ENCODE results near the gene HACL1.

HACL1 gene

GRCh38 chr3:15601399-15602145 lies at the start of gene HACL1, which contains the start of gene BTD:
Gene HACL1 (minus strand): TSS chr3:15601569. CDS start chr3:15601463, 106 bp downstream.
Gene BTD (plus strand): TSS chr3:15601745. CDS start chr3:15635440, 33,695 bp downstream.
- no peak for DNase-seq

DNA sequence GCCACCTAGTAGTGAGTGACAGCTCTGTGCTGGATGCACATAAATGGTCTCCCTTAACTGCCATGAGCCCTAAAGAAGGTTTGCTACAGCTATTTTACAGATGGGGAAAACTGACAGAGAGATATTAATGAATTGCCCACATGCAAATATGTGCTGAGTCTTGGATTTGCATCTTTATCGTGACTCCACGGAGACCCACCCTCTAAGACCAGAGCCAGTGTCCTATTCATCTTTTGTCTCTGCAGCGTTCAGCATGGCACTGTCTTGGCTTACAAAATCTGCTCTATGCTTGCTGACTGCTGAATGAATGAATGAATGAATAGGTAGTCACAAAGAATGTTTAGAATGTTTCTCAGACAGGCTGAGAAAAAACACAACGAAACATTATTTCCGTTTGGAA lies 48.5 kb upstream of the HACL1 start:
- no peak for DNase-seq

DNA sequence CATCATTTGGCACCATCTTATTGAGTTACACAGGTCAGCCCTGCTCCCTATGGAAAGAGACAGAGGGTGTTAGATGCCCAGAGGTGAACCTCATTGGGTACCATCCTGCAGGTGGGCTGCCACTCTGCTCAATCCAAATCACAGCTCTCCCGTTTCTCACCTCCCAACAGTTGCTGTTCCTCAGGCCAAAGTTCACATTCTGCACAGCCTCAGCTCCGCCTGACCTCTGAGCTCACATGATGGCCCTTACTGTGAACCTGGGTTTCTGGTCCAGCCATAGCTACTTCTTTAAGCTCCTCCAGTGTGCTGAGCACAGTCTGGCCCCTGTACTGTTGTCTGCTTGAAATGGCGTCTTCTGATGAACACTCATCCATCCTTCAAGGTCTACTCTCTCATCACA lies 48.0 kb upstream of the HACL1 start:
- DNase-seq, result no peak

GRCh38 chr3:15647611-15648167 lies 46.3 kb upstream of the HACL1 start:
- no peak for DNase-seq

DNA sequence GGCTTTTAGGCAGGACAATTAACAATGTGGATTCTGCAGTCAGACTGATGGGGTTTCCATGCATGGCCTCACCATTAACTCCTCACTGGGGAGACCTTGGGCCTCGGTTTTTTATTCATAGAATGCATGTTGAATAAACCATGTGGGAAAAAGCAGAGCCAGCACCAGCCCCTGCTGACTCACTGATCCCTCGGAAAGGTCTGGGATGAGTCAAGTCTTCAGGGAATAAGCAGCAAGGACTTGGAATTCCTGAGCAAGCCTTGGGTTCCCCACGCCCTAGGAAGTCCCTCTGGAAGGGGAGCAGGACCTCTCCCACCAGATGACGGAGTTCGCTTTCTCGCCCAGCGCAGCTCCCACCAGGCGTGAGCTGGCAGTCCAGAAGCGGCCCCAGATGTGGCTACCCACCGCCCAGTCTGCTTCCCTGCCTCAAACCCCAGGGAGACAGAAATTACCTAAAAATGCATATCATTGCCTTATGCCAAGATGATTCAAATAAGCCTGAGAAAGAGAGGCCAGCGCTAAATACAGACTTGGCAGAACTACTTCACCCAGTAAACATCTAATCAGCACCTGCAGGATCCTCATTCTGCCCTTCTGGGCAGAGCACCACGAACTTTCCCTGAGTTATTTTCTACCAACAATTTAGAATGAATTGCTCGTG lies 45.6 kb upstream of the HACL1 start:
- no peak for DNase-seq

DNA sequence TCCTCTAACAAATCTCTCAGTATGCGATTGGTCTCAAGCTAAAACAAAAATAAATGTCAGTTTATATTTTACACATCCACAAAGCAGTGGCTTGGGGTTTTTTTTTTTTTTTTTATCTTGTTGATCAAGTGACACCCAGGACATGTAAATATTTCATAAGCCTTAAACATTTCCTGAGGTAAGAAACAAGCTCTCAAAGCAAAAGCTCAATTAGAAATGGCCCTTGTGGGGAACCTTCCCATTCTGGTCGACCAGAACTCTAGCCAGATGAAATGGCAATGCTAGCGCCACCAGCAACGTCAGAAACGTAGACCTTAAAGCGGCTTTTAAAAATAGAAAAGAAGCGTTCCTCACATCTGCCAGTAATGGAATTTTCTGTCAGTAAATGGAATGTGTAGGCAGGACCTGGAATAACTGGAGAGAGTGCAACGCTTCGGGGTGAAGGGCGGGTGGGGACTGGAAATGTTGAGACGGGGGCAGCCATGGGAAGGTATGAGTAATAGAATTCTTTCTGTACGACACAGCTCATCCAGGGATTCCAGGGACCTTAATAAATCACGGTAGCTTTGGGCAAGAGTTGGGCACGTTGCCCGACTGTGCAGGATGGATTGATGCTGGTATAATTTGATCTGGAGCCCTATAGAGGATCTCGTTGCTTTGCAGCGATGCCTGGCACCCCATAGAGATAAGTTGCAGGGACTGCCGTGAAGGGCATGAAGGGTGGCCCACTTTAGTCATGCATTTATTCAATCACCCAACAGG lies 44.6 kb upstream of the HACL1 start:
- no peak for DNase-seq

GRCh38 chr3:15645246-15645645 lies 43.9 kb upstream of the HACL1 start:
- no peak for DNase-seq

DNA sequence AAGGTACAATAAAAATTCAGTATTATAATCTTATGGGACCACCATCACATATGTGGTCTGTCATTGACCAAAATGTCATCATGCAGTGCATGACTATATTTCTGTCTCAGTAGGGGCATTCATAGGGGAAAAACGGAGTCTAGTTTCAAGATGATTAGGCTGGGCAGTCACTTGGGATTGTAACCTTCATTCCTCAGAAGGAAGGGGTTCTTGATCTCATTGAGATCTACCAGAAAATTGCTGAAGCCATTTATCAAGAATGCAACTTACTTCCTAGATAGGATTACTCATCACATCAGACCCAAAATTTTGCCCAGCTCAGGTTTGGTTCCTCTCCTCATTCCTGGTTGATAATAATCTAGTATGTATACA lies 37.5 kb upstream of the HACL1 start:
- no peak for DNase-seq

GRCh38 chr3:15638193-15638890 lies 37.0 kb upstream of the HACL1 start:
- no peak for DNase-seq

DNA sequence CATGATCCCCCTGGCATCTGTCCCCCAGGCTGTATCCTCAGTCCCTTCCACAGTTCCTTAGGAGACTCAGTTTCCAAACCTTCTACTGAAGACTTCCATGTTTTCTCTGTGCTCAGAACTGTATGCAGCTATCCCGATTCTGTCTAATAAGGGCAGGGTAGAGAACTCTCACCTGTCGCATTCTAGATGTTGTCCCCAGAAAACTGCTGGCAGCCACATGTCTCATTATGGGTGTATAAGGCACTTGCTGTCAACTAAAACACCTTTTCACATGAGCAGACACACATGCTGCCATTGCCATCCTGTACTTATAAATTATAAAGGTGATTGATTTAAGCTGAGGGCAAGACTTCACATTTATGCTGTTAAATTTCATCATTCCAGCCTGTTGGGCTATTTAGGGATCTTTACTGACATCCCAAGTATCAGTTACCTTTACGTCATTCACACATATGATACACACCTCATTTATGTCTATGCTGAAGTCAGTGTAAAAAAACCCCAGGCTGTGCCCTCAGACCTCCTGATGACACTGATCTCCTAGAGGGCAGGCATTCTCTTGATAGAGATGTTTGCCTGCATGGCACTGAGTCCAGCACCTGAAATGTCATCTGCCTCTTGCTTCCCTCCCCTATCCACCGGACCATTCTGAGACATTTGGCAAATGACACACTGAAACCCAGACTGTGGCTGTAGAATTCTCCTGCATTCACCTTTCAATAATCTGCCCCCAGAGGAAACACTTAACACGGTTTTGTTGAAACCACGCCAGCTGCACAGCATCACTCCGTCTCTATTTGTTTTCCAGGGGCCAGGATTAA lies 36.0 kb upstream of the HACL1 start:
- no peak for DNase-seq

DNA sequence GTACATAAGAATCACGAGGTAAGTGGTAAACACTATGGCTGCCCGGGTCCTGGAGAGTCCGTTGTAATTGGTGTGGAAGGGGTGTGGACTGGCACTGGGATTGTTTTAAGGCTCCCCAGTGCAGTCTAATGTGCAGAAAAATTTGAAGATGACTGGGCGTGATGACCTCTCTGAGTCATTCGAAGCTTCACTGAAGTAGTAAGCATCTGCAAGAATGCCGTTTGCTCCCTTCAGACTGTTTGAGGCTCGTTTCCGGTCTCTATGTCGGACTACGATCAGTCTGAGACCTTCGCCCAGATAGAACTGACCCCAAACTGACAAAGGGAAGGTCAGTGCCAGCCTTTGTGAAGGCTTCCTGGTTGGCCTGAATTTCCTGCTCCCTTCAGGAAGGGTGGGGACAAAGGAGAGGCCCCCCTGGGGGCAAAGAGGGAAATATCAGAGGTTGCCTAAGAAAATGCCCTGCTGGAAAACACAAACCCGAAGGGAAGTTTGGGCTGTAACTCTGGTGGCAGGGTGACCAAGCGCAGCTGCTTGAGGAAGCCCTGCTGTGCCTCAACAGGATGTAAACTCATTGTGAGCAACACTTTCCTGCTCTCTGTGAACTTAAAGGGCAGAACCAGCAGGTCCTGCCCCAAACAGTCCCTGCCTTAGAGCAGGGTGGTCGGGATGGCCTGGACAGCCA lies 34.8 kb upstream of the HACL1 start:
- DNase-seq, result no peak

- DNase-seq, result no peak
These were observed 33.8 kb upstream of the HACL1 start for GRCh38 chr3:15635121-15635661.

DNA sequence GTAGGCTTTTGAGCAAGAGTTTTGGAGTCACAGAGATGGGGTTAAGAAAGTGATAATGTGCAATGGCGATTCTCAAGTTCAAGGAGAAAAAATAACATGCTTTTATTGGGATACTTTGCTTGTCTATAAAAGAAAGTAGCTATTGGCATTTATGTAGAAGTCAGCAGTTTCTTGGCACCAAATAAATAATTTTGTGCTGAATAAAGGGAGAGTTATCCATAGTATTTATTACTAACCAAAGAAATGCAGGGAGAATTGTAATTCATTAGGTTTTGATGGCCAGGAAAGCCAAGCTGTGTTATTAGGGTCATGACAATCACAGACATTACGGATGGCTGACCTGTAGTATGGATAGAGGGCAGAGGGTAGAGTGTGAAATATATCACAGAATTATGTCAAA lies 33.3 kb upstream of the HACL1 start:
- no peak for DNase-seq

DNA sequence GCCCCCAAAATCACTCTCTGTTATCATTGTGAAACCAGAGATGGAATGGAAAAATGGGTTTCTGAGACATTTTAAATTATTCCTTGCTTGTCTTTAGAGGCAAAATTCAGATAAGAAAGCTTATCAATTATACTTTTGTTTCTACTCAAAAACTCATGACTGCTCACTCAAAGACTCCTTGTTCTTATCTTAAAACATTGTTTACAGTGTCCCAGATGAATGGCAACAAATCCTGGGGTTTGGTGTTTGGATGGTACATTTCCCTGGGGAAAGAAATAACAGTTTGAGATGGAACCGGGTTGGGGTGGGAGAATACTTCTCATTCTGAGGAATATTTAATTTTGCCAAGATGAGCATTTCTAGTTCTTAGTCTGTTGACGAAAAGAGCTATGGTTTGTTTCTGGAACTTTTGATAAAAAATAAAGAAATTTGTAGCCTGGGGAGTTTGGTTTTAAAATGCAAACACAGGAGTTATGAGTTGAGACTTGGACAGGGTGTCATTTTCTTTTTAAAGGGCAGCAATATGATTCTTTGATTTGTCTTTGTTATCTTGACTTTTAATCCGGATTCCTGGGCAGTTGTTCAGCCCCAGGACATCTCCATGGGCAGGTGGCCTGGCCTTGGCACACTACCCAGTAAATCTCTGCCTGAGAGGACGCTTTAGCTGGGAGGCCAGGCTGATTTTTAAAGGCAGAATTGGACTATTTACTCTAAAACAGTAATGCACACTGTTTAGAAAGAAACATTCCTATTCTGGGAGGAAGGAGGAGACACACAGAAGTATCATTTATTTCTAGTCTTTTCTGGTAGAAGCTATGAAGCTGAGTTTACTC lies 32.6 kb upstream of the HACL1 start:
- DNase-seq, result no peak

DNA sequence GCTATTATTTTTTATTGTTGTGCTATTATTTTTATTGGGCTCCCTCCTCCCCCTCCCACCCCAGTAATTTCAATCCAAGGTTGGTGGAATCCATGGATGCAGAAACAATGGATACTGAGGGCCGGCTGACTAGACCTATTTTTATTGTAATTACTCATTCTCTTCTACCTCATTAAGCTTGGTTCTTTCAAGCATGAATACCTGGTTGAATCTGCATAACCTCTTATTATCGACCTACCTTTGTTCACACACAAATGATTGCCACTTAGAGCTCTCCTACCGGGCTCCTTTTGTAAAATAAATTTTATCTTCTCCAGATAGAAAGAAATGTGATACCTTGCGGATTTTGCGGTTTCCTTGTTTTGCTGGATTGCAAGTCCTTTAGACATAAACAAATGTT lies 31.8 kb upstream of the HACL1 start:
- no peak for DNase-seq

GRCh38 chr3:15632212-15632580 lies 30.8 kb upstream of the HACL1 start:
- DNase-seq, result no peak

GRCh38 chr3:15631426-15632211 lies 30.2 kb upstream of the HACL1 start:
- DNase-seq, result no peak

DNA sequence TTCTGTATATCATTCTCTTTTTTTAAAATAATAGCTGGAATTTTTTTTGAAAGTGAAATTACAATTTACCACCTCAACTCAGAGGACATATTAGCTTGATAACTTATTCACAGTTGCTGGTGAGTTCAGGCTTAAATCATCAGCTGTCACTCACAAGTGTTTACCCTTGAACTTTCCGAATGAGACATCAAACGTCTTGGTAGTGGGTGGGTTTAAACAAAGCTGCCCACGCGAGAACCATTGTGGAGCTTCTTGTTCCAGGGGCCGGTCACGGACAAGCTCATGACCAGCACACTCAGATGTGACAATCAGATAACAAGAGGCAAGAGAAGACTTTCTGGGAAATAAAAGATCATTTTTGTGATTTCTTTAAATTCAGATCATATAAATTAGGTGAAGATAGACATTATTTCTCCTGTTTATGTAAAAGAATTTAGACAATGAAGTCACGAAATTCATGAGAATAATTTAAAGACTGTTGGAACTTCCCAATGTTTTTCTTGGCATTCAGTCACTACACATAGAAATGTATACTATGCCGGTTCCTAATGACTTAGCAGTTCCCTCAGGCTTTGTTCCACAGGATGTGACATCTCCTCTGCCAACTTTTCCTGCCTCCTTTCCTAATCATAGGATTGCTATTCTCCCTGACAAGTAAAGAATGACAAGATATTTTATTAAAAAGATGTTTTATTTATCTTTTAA lies 29.4 kb upstream of the HACL1 start:
- no peak for DNase-seq

Data from NCI-H1048 (cell line).